Effector memory CD4-positive, alpha-beta T cell (primary cell): ENCODE measurements around the gene DYNLT5.

Source experiments
- DNase-seq, 3 donors: peaks; one replicate each; pipeline ENCODE4 v3.0.0-alpha.2; 2020
- H3K27ac ChIP-seq: 2 replicates; pipeline ENCODE4 v1.7.0; 2013; ENCODE audit warnings: mild to moderate bottlenecking, low read length, moderate library complexity; ENCODE audit not compliant: insufficient read depth, poor library complexity, severe bottlenecking
- H3K27me3 ChIP-seq: replicated peaks from 2 replicates; pipeline ENCODE4 v1.7.0; 2013; ENCODE audit warnings: mild to moderate bottlenecking, low read length; ENCODE audit not compliant: insufficient read depth, control insufficient read depth, poor library complexity, severe bottlenecking
- H3K36me3 ChIP-seq: 2 replicates; pipeline ENCODE4 v1.7.0; 2013; ENCODE audit warnings: mild to moderate bottlenecking, low read length, moderate library complexity; ENCODE audit not compliant: control insufficient read depth, insufficient read depth
- H3K4me1 ChIP-seq: 2 replicates; pipeline ENCODE4 v1.7.0; 2013; ENCODE audit warnings: low read length, mild to moderate bottlenecking; ENCODE audit not compliant: control insufficient read depth, insufficient read depth, poor library complexity, severe bottlenecking
- H3K4me3 ChIP-seq: 2 replicates; pipeline ENCODE4 v1.7.0; 2013; ENCODE audit warnings: low read length, low read depth, mild to moderate bottlenecking; ENCODE audit not compliant: insufficient read depth, poor library complexity, severe bottlenecking
- H3K9me3 ChIP-seq: 2 replicates; pipeline ENCODE4 v1.7.0; 2013; ENCODE audit warnings: mild to moderate bottlenecking, low read length, moderate library complexity; ENCODE audit not compliant: control insufficient read depth

DYNLT5 gene

GRCh38 chr1:66747501-66747900 lies 4.8 kb upstream of the DYNLT5 start:
- peaks cover 11% of the 10 kb centered on the region for H3K4me1 ChIP-seq
- no peak overlapping the region for H3K4me3 ChIP-seq
- DNase-seq, result no peak

GRCh38 chr1:66750577-66750976 lies 1.7 kb upstream of the DYNLT5 start:
- no peak for DNase-seq
- Histone ChIP-seq H3K9me3 (no peaks in the 10 kb centered on the region), H3K4me3 (no peak overlapping the region), H3K27ac (no peak overlapping the region), H3K27me3 (peaks cover 17% of the 10 kb centered on the region), H3K36me3 (no peaks in the 10 kb centered on the region), H3K4me1 (peaks cover 12% of the 10 kb centered on the region)

More at GRCh38 chr1:66747501-66747900, 4.8 kb upstream of the DYNLT5 start:
- Histone ChIP-seq H3K27me3 (peaks cover 12% of the 10 kb centered on the region), H3K9me3 (no peaks in the 10 kb centered on the region), H3K27ac (no peak overlapping the region), H3K36me3 (no peaks in the 10 kb centered on the region)

- Histone ChIP-seq H3K27ac (no peak overlapping the region), H3K9me3 (no peaks in the 10 kb centered on the region), H3K4me3 (no peak overlapping the region), H3K27me3 (peaks cover 17% of the 10 kb centered on the region), H3K36me3 (no peaks in the 10 kb centered on the region), H3K4me1 (peaks cover 12% of the 10 kb centered on the region)
- DNase-seq, result no peak
Measured at GRCh38 chr1:66751160-66751559, 1.1 kb upstream of the DYNLT5 start.

- Histone ChIP-seq H3K36me3 (no peaks in the 10 kb centered on the region), H3K4me3 (no peak overlapping the region), H3K27ac (no peak overlapping the region), H3K4me1 (peaks cover 12% of the 10 kb centered on the region), H3K27me3 (peaks cover 17% of the 10 kb centered on the region), H3K9me3 (no peaks in the 10 kb centered on the region)
- DNase-seq, result no peak
Measured at GRCh38 chr1:66752671-66753371, 562 bp downstream of the DYNLT5 start.

GRCh38 chr1:66757722-66758240 lies 5.5 kb downstream of the DYNLT5 start:
- H3K27me3 ChIP-seq, result peaks cover 3% of the 10 kb centered on the region
- H3K36me3 ChIP-seq, result no peaks in the 10 kb centered on the region
- H3K4me3 ChIP-seq, result no peak overlapping the region
- no peaks in the 10 kb centered on the region for H3K9me3 ChIP-seq
- no peak overlapping the region for H3K27ac ChIP-seq
- H3K4me1 ChIP-seq, result no peaks in the 10 kb centered on the region
- no peak for DNase-seq

- no peak for DNase-seq
- Histone ChIP-seq H3K9me3 (no peaks in the 10 kb centered on the region), H3K27ac (no peak overlapping the region), H3K36me3 (no peaks in the 10 kb centered on the region), H3K4me1 (no peaks in the 10 kb centered on the region), H3K4me3 (no peak overlapping the region), H3K27me3 (peaks cover 3% of the 10 kb centered on the region)
Measured at GRCh38 chr1:66758241-66758755, 6.0 kb downstream of the DYNLT5 start.

GRCh38 chr1:66760506-66760905 lies 8.2 kb downstream of the DYNLT5 start:
- Histone ChIP-seq H3K36me3 (no peaks in the 10 kb centered on the region), H3K27ac (no peak overlapping the region)

GRCh38 chr1:66761221-66761620 lies 9.0 kb downstream of the DYNLT5 start:
- Histone ChIP-seq H3K4me3 (no peak overlapping the region), H3K27ac (no peak overlapping the region), H3K4me1 (no peaks in the 10 kb centered on the region), H3K36me3 (no peaks in the 10 kb centered on the region), H3K27me3 (no peaks in the 10 kb centered on the region), H3K9me3 (no peaks in the 10 kb centered on the region)
- DNase-seq, result no peak

More at GRCh38 chr1:66760506-66760905, 8.2 kb downstream of the DYNLT5 start:
- Histone ChIP-seq H3K27me3 (no peaks in the 10 kb centered on the region), H3K4me3 (no peak overlapping the region), H3K9me3 (no peaks in the 10 kb centered on the region), H3K4me1 (no peaks in the 10 kb centered on the region)
- DNase-seq, result no peak

GRCh38 chr1:66764994-66765578 lies 12.8 kb downstream of the DYNLT5 start:
- Histone ChIP-seq H3K4me1 (peaks cover 4% of the 10 kb centered on the region), H3K27ac (no peak overlapping the region), H3K36me3 (no peaks in the 10 kb centered on the region), H3K9me3 (no peaks in the 10 kb centered on the region), H3K27me3 (no peaks in the 10 kb centered on the region), H3K4me3 (no peak overlapping the region)
- peak in 1 of 3 donors; percentile 24 for DNase-seq

- H3K4me3 ChIP-seq, result no peak overlapping the region
- peaks cover 4% of the 10 kb centered on the region for H3K4me1 ChIP-seq
- H3K36me3 ChIP-seq, result no peaks in the 10 kb centered on the region
- H3K27me3 ChIP-seq, result no peaks in the 10 kb centered on the region
- H3K27ac ChIP-seq, result no peak overlapping the region
- H3K9me3 ChIP-seq, result no peaks in the 10 kb centered on the region
- DNase-seq, result no peak
Measured at GRCh38 chr1:66767626-66768025, 15.4 kb downstream of the DYNLT5 start.
